Activated CD8-positive, alpha-beta memory T cell treated with anti-CD3 and anti-CD28 coated beads for 1 hour (primary cell): ENCODE data around the gene GPD2.
"Not testable (repeated sequence)": the region's sequence is repeated elsewhere in the genome, so short reads cannot be mapped to it uniquely, and the experiment has no call there.

Source experiments
- DNase-seq, 2 donors: peaks; one replicate each; pipeline ENCODE4 v3.0.0-alpha.2; 2020; ENCODE audit warnings: low read depth in 1 of 2; ENCODE audit errors: extremely low read depth in 1 of 2

Gene GPD2

GRCh38 chr2:156580501-156580900 lies 144.3 kb downstream of the GPD2 start:
- no peak for DNase-seq

- no peak for DNase-seq
These were observed 145.1 kb downstream of the GPD2 start for GRCh38 chr2:156581280-156581679.

GRCh38 chr2:156585457-156585856 lies 149.3 kb downstream of the GPD2 start:
- no peak for DNase-seq

- no peak for DNase-seq
These were observed 150.4 kb downstream of the GPD2 start for GRCh38 chr2:156586621-156587020.

GRCh38 chr2:156589381-156590079 lies 153.4 kb downstream of the GPD2 start:
- no peak for DNase-seq

- DNase-seq: no peak
These were observed 154.0 kb downstream of the GPD2 start for GRCh38 chr2:156590085-156590739.

- DNase-seq: no peak
These were observed 156.8 kb downstream of the GPD2 start for GRCh38 chr2:156592809-156593593.

- no peak for DNase-seq
These were observed 157.4 kb downstream of the GPD2 start for GRCh38 chr2:156593594-156593921.

GRCh38 chr2:156598563-156598962 lies 162.4 kb downstream of the GPD2 start:
- no peak for DNase-seq

GRCh38 chr2:156600196-156600595 lies 164.0 kb downstream of the GPD2 start:
- DNase-seq: no peak

- DNase-seq: no peak
These were observed 165.8 kb downstream of the GPD2 start for GRCh38 chr2:156601855-156602551.

GRCh38 chr2:156602552-156602933 lies 166.4 kb downstream of the GPD2 start:
- DNase-seq: no peak

GRCh38 chr2:156615836-156616322 lies 179.7 kb downstream of the GPD2 start:
- no peak for DNase-seq

GRCh38 chr2:156618071-156618470 lies 181.9 kb downstream of the GPD2 start:
- not testable (repeated sequence) for DNase-seq

- DNase-seq: no peak
These were observed 182.9 kb downstream of the GPD2 start for GRCh38 chr2:156619021-156619539.

GRCh38 chr2:156622491-156622890 lies 186.3 kb downstream of the GPD2 start:
- DNase-seq: no peak

- no peak for DNase-seq
These were observed 189.4 kb downstream of the GPD2 start for GRCh38 chr2:156625360-156626170.

GRCh38 chr2:156626931-156627330 lies 190.8 kb downstream of the GPD2 start:
- DNase-seq: no peak

- DNase-seq: no peak
These were observed 194.6 kb downstream of the GPD2 start for GRCh38 chr2:156630579-156631337.
